Hepatocyte (in vitro differentiated cells): ENCODE data around the gene TAS2R9. TPM values are rescaled to one million over a fixed set of nuclear protein-coding genes. Genes with fewer than 3 reads are reported as not detected.

ENCODE experiments used
- DNase-seq: peaks from one replicate; pipeline ENCODE4 v3.0.0-alpha.2; 2016; ENCODE audit warnings: low spot score
- H2AFZ ChIP-seq: fragments of 200-600 bp; sonication (generic); 2 replicates; pipeline ENCODE4 v1.6.0; 2016; ENCODE audit warnings: antibody characterized with exemption, mild to moderate bottlenecking
- H3K27ac ChIP-seq: fragments of 200-600 bp; sonication (generic); 2 replicates; pipeline ENCODE4 v1.5.1; 2016; ENCODE audit warnings: mild to moderate bottlenecking
- H3K27me3 ChIP-seq: fragments of 200-600 bp; sonication (generic); 2 replicates; pipeline ENCODE4 v1.6.1; 2016
- H3K36me3 ChIP-seq: fragments of 200-600 bp; sonication (generic); replicated peaks from 2 replicates; pipeline ENCODE4 v1.5.1; 2016; ENCODE audit warnings: low read depth; ENCODE audit not compliant: insufficient read depth
- H3K4me1 ChIP-seq: fragments of 200-600 bp; sonication (generic); 2 replicates; pipeline ENCODE4 v1.5.1; 2016; ENCODE audit warnings: mild to moderate bottlenecking, moderate library complexity; ENCODE audit not compliant: insufficient read depth
- H3K4me2 ChIP-seq: fragments of 200-600 bp; sonication (generic); 2 replicates; pipeline ENCODE4 v1.6.0; 2016
- H3K4me3 ChIP-seq: fragments of 200-600 bp; sonication (generic); 2 replicates; pipeline ENCODE4 v1.5.1; 2016; ENCODE audit warnings: mild to moderate bottlenecking
- H3K79me2 ChIP-seq: fragments of 200-600 bp; sonication (generic); 2 replicates; pipeline ENCODE4 v1.6.0; 2017; ENCODE audit warnings: mild to moderate bottlenecking
- H3K9me2 ChIP-seq: fragments of 200-600 bp; sonication (generic); replicated peaks from 2 replicates; pipeline ENCODE4 v1.6.0; 2017; ENCODE audit warnings: mild to moderate bottlenecking; ENCODE audit not compliant: insufficient read depth
- H3K9me3 ChIP-seq: fragments of 200-600 bp; sonication (generic); 2 replicates; pipeline ENCODE4 v1.5.1; 2016; ENCODE audit warnings: low read depth, mild to moderate bottlenecking
- H4K20me1 ChIP-seq: fragments of 200-600 bp; sonication (generic); 2 replicates; pipeline ENCODE4 v1.6.0; 2016; ENCODE audit warnings: mild to moderate bottlenecking; ENCODE audit not compliant: insufficient read depth, poor library complexity, severe bottlenecking
- EZH2 ChIP-seq: fragments of 200-600 bp; sonication (generic); IDR thresholded peaks from 2 replicates; pipeline ENCODE4 v1.6.1; 2016; ENCODE audit warnings: antibody characterized with exemption, mild to moderate bottlenecking, borderline replicate concordance
- EZH2phosphoT487 ChIP-seq: fragments of 200-600 bp; sonication (generic); IDR thresholded peaks from one replicate; pipeline ENCODE4 v1.6.1; 2018; ENCODE audit warnings: antibody characterized with exemption, mild to moderate bottlenecking, low read depth, moderate library complexity; ENCODE audit not compliant: unreplicated experiment, severe bottlenecking
- WGBS: methylation state at CpG from one replicate; pipeline ENCODE4 v1.1.6; 2016; ENCODE audit warnings: low lambda C conversion rate; ENCODE audit errors: missing lambda C conversion rate; 5-methylcytosine and 5-hydroxymethylcytosine counted together
- polyA plus RNA-seq: library from polyadenylated mRNA; unstranded; fragments of >200 nt; fragmentation: Nextera tagmentation; extraction: Ambion mirVana; gene quantifications from 2 replicates; pipeline ENCODE4 v1.2.1, GENCODE V29; 2016
- total RNA-seq: library from RNA; depleted of rRNA; stranded (reverse); fragments of >200 nt; gene quantifications from 2 replicates; pipeline ENCODE4 v1.2.3, GENCODE V29; 2014
- TF ChIP-seq, protein P1 (sequence below): fragments of 200-600 bp; sonication (generic); IDR thresholded peaks from 2 replicates; pipeline ENCODE4 v1.5.1; 2016; ENCODE audit warnings: antibody characterized with exemption, mild to moderate bottlenecking; ENCODE audit not compliant: poor library complexity

The TAS2R9 gene
- total and polyA plus RNA-seq, 2 experiments from 2014 or later = 0.13 TPM; not detected in 1

DNA sequence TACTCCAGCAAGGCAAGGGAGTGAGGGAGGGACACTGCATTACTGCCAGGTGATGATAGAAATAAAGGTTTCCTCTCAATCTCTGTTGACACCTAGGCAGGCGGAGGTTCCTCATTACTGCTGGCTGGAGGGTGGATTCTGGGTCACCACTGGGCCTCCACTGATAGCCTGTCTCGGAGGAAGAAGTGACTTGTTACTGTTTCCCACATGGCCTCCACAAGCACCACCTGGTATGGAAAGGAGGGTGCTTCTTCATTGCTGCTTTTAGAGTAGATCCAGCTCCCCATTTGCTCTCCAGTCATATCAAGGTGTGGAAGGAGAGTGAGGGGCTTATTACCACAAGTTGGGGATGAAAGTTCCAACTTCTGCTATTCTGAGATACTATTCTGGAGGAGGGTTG is 32.9 kb upstream of the TAS2R9 start:
- H3K4me2 ChIP-seq = no peak overlapping the region
- H3K27ac ChIP-seq = no peak overlapping the region
- no peaks in the 10 kb centered on the region for H4K20me1 ChIP-seq
- no peaks in the 10 kb centered on the region for H3K27me3 ChIP-seq
- WGBS = 92% methylated on average over 2 of the region's 2 CpGs
- DNase-seq = no peak
- no peaks in the 10 kb centered on the region for H3K9me3 ChIP-seq
- TF ChIP-seq EZH2 = no peak
- TF ChIP-seq, protein P1, sequence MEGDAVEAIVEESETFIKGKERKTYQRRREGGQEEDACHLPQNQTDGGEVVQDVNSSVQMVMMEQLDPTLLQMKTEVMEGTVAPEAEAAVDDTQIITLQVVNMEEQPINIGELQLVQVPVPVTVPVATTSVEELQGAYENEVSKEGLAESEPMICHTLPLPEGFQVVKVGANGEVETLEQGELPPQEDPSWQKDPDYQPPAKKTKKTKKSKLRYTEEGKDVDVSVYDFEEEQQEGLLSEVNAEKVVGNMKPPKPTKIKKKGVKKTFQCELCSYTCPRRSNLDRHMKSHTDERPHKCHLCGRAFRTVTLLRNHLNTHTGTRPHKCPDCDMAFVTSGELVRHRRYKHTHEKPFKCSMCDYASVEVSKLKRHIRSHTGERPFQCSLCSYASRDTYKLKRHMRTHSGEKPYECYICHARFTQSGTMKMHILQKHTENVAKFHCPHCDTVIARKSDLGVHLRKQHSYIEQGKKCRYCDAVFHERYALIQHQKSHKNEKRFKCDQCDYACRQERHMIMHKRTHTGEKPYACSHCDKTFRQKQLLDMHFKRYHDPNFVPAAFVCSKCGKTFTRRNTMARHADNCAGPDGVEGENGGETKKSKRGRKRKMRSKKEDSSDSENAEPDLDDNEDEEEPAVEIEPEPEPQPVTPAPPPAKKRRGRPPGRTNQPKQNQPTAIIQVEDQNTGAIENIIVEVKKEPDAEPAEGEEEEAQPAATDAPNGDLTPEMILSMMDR = no peak
- no peak for TF ChIP-seq EZH2phosphoT487
- no peak overlapping the region for H3K4me3 ChIP-seq
- H3K9me2 ChIP-seq = no peaks in the 10 kb centered on the region
- H3K79me2 ChIP-seq = no peaks in the 10 kb centered on the region
- H2AFZ ChIP-seq = no peak overlapping the region
- H3K4me1 ChIP-seq = no peaks in the 10 kb centered on the region
- H3K36me3 ChIP-seq = no peaks in the 10 kb centered on the region

DNA sequence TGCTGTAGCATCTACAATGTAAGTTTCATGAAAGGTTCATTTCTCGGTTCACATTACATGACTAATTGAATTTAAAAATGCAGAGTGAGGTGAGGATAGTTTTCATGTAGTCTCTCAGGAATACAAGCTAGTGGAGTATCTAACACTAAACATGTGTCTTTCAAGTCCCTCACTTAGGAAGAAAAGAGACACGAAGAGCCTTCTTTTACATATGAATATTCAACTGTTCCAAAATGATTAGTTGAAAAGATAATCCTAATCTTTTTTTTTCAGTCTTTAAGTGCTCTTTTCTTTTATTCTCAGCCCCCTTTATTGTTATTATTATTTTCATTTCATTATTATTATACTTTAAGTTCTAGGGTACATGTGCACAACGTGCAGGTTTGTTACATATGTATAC is 28.5 kb upstream of the TAS2R9 start:
- H3K9me3 ChIP-seq = no peaks in the 10 kb centered on the region
- no peak overlapping the region for H3K27ac ChIP-seq
- no peaks in the 10 kb centered on the region for H3K9me2 ChIP-seq
- no peak overlapping the region for H2AFZ ChIP-seq
- TF ChIP-seq, protein P1 = no peak
- TF ChIP-seq EZH2phosphoT487 = no peak
- no peak for TF ChIP-seq EZH2
- DNase-seq = no peak
- WGBS = 85% methylated on average over 3 of the region's 3 CpGs
- no peaks in the 10 kb centered on the region for H4K20me1 ChIP-seq
- H3K4me1 ChIP-seq = no peaks in the 10 kb centered on the region
- H3K36me3 ChIP-seq = no peaks in the 10 kb centered on the region
- H3K4me2 ChIP-seq = no peak overlapping the region
- no peaks in the 10 kb centered on the region for H3K27me3 ChIP-seq
- no peaks in the 10 kb centered on the region for H3K79me2 ChIP-seq
- H3K4me3 ChIP-seq = no peak overlapping the region

DNA sequence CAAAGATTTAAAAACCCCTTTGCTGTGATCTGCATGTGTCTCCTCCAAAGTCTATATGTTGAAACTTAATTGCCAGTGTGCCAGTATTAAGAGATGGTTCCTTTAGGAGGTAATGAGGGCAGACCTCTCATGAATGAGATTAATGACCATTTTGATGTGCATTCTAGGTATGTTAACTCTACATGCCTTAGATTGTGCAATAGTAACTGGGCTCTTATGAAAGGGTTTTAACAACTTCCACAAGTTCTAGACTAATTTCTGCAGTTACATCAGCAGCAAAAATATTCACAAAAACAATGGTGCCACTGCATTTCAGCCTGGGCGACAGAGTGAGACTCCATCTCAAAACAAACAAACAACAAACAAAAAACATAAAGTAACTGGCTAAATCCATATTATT is 20.0 kb upstream of the TAS2R9 start:
- no peaks in the 10 kb centered on the region for H3K36me3 ChIP-seq
- no peaks in the 10 kb centered on the region for H3K9me2 ChIP-seq
- H3K27ac ChIP-seq = no peak overlapping the region
- WGBS = 97% methylated on average over 1 of the region's 1 CpG
- no peaks in the 10 kb centered on the region for H4K20me1 ChIP-seq
- DNase-seq = no peak
- H3K27me3 ChIP-seq = no peaks in the 10 kb centered on the region
- no peak overlapping the region for H3K4me3 ChIP-seq
- TF ChIP-seq EZH2 (no peak), EZH2phosphoT487 (no peak)
- H3K9me3 ChIP-seq = no peaks in the 10 kb centered on the region
- H3K4me1 ChIP-seq = no peaks in the 10 kb centered on the region
- no peak overlapping the region for H3K4me2 ChIP-seq
- no peak overlapping the region for H2AFZ ChIP-seq
- H3K79me2 ChIP-seq = no peaks in the 10 kb centered on the region

DNA sequence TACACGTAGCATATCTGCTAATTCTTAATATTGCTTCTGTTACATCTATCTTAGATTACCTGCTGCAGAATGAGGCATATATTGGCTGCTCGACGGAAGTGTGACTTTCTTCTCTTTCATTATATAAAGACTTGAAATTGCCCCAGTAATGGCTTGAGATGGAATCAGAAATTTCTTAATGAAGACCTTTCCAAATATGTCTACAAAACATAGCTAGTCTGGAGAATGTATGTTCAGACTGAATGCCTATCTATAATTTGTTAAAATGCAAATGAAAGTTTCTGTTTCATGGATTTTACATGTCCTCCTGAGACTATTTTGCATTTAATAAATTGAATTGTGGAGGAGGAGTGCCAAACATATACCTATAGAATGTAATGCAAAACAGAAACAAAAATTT is 16.3 kb upstream of the TAS2R9 start, which contains the start of gene TAS2R10:
Gene TAS2R10 (minus strand): TSS at position 101 of the 400 bp plus-strand sequence. CDS start 89 bp downstream, at position 12.
- no peak for DNase-seq
- 92% methylated on average over 3 of the region's 3 CpGs for WGBS
- Histone ChIP-seq H2AFZ (no peak within 1 kb of the TSS), H3K36me3 (no peaks in the 10 kb centered on the region), H3K27me3 (no peaks in the 10 kb centered on the region), H3K27ac (no peak within 1 kb of the TSS), H3K4me2 (no peak within 1 kb of the TSS), H3K9me3 (no peaks in the 10 kb centered on the region), H3K79me2 (no peaks in the 10 kb centered on the region), H3K4me1 (no peaks in the 10 kb centered on the region), H3K4me3 (no peak within 1 kb of the TSS), H3K9me2 (no peaks in the 10 kb centered on the region), H4K20me1 (no peaks in the 10 kb centered on the region)
- TF ChIP-seq, protein P1 = no peak
- TF ChIP-seq EZH2 (no peak), EZH2phosphoT487 (no peak)
